CD14-positive monocyte (primary cell): ENCODE measurements around the gene RHOT1. TPM values are rescaled to one million over a fixed set of nuclear protein-coding genes. Genes with fewer than 3 reads are reported as not detected.

ENCODE experiments used
- DNase-seq, 3 donors: peaks; one replicate each; pipeline ENCODE4 v3.0.0-alpha.2; 2011 to 2022
- H2AFZ ChIP-seq: 2 replicates; pipeline ENCODE4 v1.6.0; 2012; ENCODE audit warnings: mild to moderate bottlenecking, low read depth, low read length, inconsistent platforms; ENCODE audit not compliant: insufficient read depth, poor library complexity, severe bottlenecking
- H3K27ac ChIP-seq, 2 donors: 1 replicate in 1 of 2; 2 replicates in 1 of 2; pipeline ENCODE4 v1.5.1; 2012 to 2013; ENCODE audit warnings: low read length in 2 of 2, control low read depth in 1 of 2, inconsistent platforms in 1 of 2, low read depth in 1 of 2, mild to moderate bottlenecking in 1 of 2
- H3K27me3 ChIP-seq, 2 donors: one replicate each; pipeline versions ENCODE4 v1.6.0 to v1.6.1; 2011 to 2013; ENCODE audit warnings: low read length in 2 of 2; ENCODE audit not compliant: control insufficient read depth in 2 of 2, insufficient read depth in 2 of 2
- H3K36me3 ChIP-seq, 2 donors: replicated peaks in 1 of 2; 1 replicate in 1 of 2; 2 replicates in 1 of 2; pipeline versions ENCODE4 v1.5.1 to v1.6.1; 2012 to 2013; ENCODE audit warnings: low read length in 2 of 2, control low read depth in 1 of 2, inconsistent platforms in 1 of 2, mild to moderate bottlenecking in 1 of 2; ENCODE audit not compliant: insufficient read depth in 2 of 2, control insufficient read depth in 1 of 2
- H3K4me1 ChIP-seq, 2 donors: 1 replicate in 1 of 2; 2 replicates in 1 of 2; pipeline versions ENCODE4 v1.5.1 to v1.6.1; 2012 to 2013; ENCODE audit warnings: low read length in 2 of 2, control low read depth in 1 of 2, inconsistent platforms in 1 of 2, mild to moderate bottlenecking in 1 of 2, moderate library complexity in 1 of 2; ENCODE audit not compliant: insufficient read depth in 2 of 2, control insufficient read depth in 1 of 2
- H3K4me2 ChIP-seq: replicated peaks from 2 replicates; pipeline ENCODE3; 2012; ENCODE audit warnings: low read length, moderate library complexity, mild to moderate bottlenecking; ENCODE audit not compliant: poor library complexity, severe bottlenecking; ENCODE audit errors: extremely low read depth
- H3K4me3 ChIP-seq, 3 experiments: fragments of 200-600 bp in 1 of 3; sonication (generic) in 1 of 3; replicated peaks in 1 of 3; 1 replicate in 2 of 3; 2 replicates in 1 of 3; pipeline ENCODE4 v1.5.1; 2011 to 2013; ENCODE audit warnings: low read length in 3 of 3, mild to moderate bottlenecking in 3 of 3, control low read depth in 2 of 3, low read depth in 2 of 3, inconsistent platforms in 1 of 3, moderate library complexity in 1 of 3
- H3K79me2 ChIP-seq: 2 replicates; pipeline ENCODE4 v1.6.0; 2012; ENCODE audit warnings: mild to moderate bottlenecking, control low read depth, inconsistent platforms, low read length, moderate library complexity; ENCODE audit not compliant: insufficient read depth
- H3K9ac ChIP-seq: 2 replicates; pipeline ENCODE4 v1.6.0; 2017; ENCODE audit warnings: low read length, mild to moderate bottlenecking; ENCODE audit not compliant: insufficient read depth, poor library complexity, severe bottlenecking
- H3K9me3 ChIP-seq, 2 donors: replicated peaks in 1 of 2; 1 replicate in 1 of 2; 2 replicates in 1 of 2; pipeline versions ENCODE4 v1.5.1 to v1.6.1; 2012 to 2013; ENCODE audit warnings: low read length in 2 of 2, control low read depth in 1 of 2; ENCODE audit not compliant: control insufficient read depth in 1 of 2, insufficient read depth in 1 of 2
- H4K20me1 ChIP-seq: 2 replicates; pipeline ENCODE4 v1.6.0; 2012; ENCODE audit warnings: mild to moderate bottlenecking, low read length, control low read depth, moderate library complexity; ENCODE audit not compliant: insufficient read depth
- H3K27ac Mint-ChIP-seq, 7 donors: one replicate each; pipeline ENCODE4 v1.8.0; 2020; ENCODE audit warnings: mild to moderate bottlenecking in 7 of 7, mixed read lengths in 7 of 7, moderate library complexity in 6 of 7, inconsistent platforms in 2 of 7
- H3K27me3 Mint-ChIP-seq, 3 donors: one replicate each; pipeline ENCODE4 v1.8.0; 2021 to 2022; ENCODE audit warnings: low read depth in 3 of 3, mild to moderate bottlenecking in 3 of 3, mixed read lengths in 3 of 3, moderate library complexity in 3 of 3, inconsistent platforms in 1 of 3
- H3K36me3 Mint-ChIP-seq, 2 donors: one replicate each; pipeline ENCODE4 v1.8.0; 2020; ENCODE audit warnings: mixed read lengths in 2 of 2, inconsistent platforms in 1 of 2, mild to moderate bottlenecking in 1 of 2
- H3K4me1 Mint-ChIP-seq: one replicate; pipeline ENCODE4 v1.8.0; 2020; ENCODE audit warnings: mild to moderate bottlenecking, mixed read lengths
- H3K4me3 Mint-ChIP-seq, 2 donors: one replicate each; pipeline ENCODE4 v1.8.0; 2020; ENCODE audit warnings: mild to moderate bottlenecking in 2 of 2, mixed read lengths in 2 of 2, moderate library complexity in 1 of 2
- H3K9me3 Mint-ChIP-seq, 7 donors: one replicate each; pipeline ENCODE4 v1.8.0; 2020 to 2022; ENCODE audit warnings: mixed read lengths in 7 of 7, mild to moderate bottlenecking in 6 of 7, moderate library complexity in 6 of 7, inconsistent platforms in 2 of 7
- WGBS: methylation state at CpG from one replicate; pipeline ENCODE4 v1.1.5; 2013; ENCODE audit warnings: missing lambda C conversion rate; ENCODE audit not compliant: insufficient coverage; 5-methylcytosine and 5-hydroxymethylcytosine counted together
- intact Hi-C, 2 donors: fragments of 100-400 bp; cut with micrococcal nuclease; formaldehyde crosslinking; loops; one replicate each; pipeline versions ENCODE4 v1.15.0 to v1.15.1; 2023
- polyA plus RNA-seq, 3 donors: library from polyadenylated mRNA; depleted of rRNA in 1 of 3; unstranded in 2 of 3; stranded (reverse) in 1 of 3; fragments of 300-500 nt in 2 of 3; fragments of >200 nt in 1 of 3; fragmentation: Illumina TruSeq in 2 of 3; gene quantifications; 1 replicate in 2 of 3; 2 replicates in 1 of 3; pipeline ENCODE4 v1.2.3, GENCODE V29; 2012 to 2021
- TF ChIP-seq, protein P1 (sequence below): fragments of 200-600 bp; IDR thresholded peaks from one replicate; pipeline ENCODE4 v1.8.0; 2022; ENCODE audit warnings: antibody characterized with exemption, mild to moderate bottlenecking

RHOT1 gene
- polyA plus RNA-seq, 3 donors, result 45.9 to 60.5 (median 51.9) TPM

DNA sequence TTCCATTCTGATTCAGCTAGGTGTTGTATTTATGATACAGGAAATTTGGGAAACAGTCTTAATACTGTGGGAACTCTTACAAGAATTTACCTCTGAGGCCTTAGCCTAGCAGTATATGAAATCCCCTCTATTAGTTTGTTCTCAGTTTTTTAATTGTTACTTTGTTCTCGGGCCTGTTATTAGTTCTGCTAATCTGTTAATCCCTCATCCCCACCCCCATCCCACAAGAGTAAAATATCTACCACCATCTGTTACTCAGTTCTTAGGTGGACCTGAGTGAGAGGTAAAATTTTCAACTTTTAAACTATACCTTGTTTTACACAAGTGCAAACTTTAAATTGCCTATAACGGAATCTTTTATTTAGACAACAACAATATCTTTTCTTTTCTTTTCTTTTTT is 47.0 kb downstream of the RHOT1 start:
- H3K79me2 ChIP-seq, result no peaks in the 10 kb centered on the region
- Mint-ChIP-seq H3K4me1 (no peaks in the 10 kb centered on the region), H3K27ac (no peak overlapping the region), H3K36me3 (peaks cover 59 to 81% of the 10 kb centered on the region in 2 donors), H3K9me3 (no peaks in the 10 kb centered on the region), H3K4me3 (no peak overlapping the region), H3K27me3 (no peaks in the 10 kb centered on the region)
- H3K9ac ChIP-seq, result no peak overlapping the region
- WGBS, result no CpG with 5 or more reads among the region's 2 CpGs
- H2AFZ ChIP-seq, result no peak overlapping the region
- no peaks in the 10 kb centered on the region for H3K9me3 ChIP-seq
- no peaks in the 10 kb centered on the region for H3K4me1 ChIP-seq
- peaks cover 50 to 90% of the 10 kb centered on the region in 2 donors for H3K36me3 ChIP-seq
- H3K4me3 ChIP-seq, result no peak overlapping the region
- H3K27me3 ChIP-seq, result no peaks in the 10 kb centered on the region
- intact Hi-C loops, result no loop called here
- TF ChIP-seq, protein P1, sequence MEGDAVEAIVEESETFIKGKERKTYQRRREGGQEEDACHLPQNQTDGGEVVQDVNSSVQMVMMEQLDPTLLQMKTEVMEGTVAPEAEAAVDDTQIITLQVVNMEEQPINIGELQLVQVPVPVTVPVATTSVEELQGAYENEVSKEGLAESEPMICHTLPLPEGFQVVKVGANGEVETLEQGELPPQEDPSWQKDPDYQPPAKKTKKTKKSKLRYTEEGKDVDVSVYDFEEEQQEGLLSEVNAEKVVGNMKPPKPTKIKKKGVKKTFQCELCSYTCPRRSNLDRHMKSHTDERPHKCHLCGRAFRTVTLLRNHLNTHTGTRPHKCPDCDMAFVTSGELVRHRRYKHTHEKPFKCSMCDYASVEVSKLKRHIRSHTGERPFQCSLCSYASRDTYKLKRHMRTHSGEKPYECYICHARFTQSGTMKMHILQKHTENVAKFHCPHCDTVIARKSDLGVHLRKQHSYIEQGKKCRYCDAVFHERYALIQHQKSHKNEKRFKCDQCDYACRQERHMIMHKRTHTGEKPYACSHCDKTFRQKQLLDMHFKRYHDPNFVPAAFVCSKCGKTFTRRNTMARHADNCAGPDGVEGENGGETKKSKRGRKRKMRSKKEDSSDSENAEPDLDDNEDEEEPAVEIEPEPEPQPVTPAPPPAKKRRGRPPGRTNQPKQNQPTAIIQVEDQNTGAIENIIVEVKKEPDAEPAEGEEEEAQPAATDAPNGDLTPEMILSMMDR, result no peak
- DNase-seq, result no peak
- no peak overlapping the region for H3K4me2 ChIP-seq
- H3K27ac ChIP-seq, result no peak overlapping the region
- H4K20me1 ChIP-seq, result no peaks in the 10 kb centered on the region

DNA sequence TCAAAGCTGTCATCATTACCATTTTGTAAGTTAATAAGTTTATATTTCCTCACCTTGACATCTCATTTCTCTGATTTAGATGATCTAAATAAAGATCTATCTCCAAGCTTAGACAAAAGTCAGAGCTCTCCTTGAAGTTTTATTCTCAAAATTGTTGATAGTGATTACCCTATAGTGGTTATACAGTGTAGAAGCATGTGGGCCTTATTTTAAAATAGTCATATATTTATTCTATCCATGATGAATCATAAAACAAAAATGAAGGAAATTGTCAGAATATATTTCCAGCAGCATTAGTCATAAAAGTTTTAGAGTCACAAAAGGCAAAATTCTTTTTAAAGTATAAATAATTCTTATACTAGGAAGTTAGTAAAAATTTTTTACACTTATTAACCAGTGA is 49.0 kb downstream of the RHOT1 start:
- peaks cover 67 to 91% of the 10 kb centered on the region in 2 donors for H3K36me3 ChIP-seq
- H3K27ac Mint-ChIP-seq, result no peak overlapping the region
- H3K27me3 ChIP-seq, result no peaks in the 10 kb centered on the region
- no peak overlapping the region for H3K9ac ChIP-seq
- intact Hi-C loops, result no loop called here
- H3K9me3 Mint-ChIP-seq, result no peaks in the 10 kb centered on the region
- DNase-seq, result no peak
- H2AFZ ChIP-seq, result no peak overlapping the region
- no peaks in the 10 kb centered on the region for H3K4me1 ChIP-seq
- no peaks in the 10 kb centered on the region for H3K27me3 Mint-ChIP-seq
- no peaks in the 10 kb centered on the region for H3K4me1 Mint-ChIP-seq
- no peaks in the 10 kb centered on the region for H4K20me1 ChIP-seq
- H3K9me3 ChIP-seq, result no peaks in the 10 kb centered on the region
- no peak overlapping the region for H3K4me3 ChIP-seq
- no peak overlapping the region for H3K4me3 Mint-ChIP-seq
- H3K79me2 ChIP-seq, result no peaks in the 10 kb centered on the region
- TF ChIP-seq, protein P1, result no peak
- no peak overlapping the region for H3K27ac ChIP-seq
- H3K4me2 ChIP-seq, result no peak overlapping the region
- H3K36me3 Mint-ChIP-seq, result peaks cover 67 to 82% of the 10 kb centered on the region in 2 donors
